GM19035 (cell line): ENCODE data around the gene DLG5.
A peak's percentile ranks its signal among the peaks of the same experiment; 100 is the strongest.

ENCODE experiments used
- ATAC-seq: cut with Tn5 transposase; IDR thresholded peaks from one replicate; pipeline ENCODE4 v1.9.1; 2021; ENCODE audit not compliant: unreplicated experiment

DLG5 gene, protein sequence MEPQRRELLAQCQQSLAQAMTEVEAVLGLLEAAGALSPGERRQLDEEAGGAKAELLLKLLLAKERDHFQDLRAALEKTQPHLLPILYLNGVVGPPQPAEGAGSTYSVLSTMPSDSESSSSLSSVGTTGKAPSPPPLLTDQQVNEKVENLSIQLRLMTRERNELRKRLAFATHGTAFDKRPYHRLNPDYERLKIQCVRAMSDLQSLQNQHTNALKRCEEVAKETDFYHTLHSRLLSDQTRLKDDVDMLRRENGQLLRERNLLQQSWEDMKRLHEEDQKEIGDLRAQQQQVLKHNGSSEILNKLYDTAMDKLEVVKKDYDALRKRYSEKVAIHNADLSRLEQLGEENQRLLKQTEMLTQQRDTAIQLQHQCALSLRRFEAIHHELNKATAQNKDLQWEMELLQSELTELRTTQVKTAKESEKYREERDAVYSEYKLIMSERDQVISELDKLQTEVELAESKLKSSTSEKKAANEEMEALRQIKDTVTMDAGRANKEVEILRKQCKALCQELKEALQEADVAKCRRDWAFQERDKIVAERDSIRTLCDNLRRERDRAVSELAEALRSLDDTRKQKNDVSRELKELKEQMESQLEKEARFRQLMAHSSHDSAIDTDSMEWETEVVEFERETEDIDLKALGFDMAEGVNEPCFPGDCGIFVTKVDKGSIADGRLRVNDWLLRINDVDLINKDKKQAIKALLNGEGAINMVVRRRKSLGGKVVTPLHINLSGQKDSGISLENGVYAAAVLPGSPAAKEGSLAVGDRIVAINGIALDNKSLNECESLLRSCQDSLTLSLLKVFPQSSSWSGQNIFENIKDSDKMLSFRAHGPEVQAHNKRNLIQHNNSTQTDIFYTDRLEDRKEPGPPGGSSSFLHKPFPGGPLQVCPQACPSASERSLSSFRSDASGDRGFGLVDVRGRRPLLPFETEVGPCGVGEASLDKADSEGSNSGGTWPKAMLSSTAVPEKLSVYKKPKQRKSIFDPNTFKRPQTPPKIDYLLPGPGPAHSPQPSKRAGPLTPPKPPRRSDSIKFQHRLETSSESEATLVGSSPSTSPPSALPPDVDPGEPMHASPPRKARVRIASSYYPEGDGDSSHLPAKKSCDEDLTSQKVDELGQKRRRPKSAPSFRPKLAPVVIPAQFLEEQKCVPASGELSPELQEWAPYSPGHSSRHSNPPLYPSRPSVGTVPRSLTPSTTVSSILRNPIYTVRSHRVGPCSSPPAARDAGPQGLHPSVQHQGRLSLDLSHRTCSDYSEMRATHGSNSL (N-terminal part only)

DNA sequence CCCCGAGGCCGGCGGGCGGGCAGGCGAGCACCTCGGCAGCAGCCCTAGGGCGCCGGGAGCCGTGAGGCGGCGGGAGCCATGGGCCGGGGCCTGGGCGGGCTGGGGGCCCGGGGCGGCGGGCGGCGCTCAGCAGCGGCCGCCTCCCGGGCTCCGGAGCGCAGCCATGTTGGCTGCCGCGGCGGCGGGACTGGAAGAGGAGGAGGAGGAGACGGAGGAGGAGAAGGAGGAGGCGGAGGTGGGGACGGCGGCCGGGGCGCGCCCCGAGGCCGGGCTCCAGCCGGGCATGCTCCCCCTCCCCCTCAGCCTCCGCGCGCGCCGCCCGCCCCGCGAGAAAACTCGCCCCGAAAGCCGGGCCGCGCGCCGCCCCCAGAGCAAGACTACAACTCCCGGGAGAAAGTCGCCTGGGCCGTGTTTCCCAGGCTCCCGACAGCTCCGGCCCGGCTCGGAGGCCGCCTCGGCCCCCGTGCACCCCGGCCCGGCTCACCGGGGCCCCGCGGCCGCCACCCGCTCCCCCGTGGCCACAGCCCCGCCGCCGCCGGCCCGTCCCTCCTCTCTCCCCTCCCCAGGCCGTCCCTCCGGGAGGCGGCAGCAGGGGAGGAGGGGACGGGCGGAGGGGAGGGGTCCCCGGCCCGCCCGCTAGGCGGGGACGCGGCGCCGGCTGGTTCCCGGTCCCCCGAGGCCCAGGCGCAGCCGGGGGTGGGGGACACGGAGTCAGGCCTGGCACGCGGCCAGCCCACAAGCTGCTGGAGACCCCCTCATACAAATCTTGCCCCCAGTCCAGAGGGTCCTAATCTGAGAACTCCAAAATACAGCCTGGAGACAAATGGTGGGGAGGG is at the start of gene DLG5:
Gene DLG5, minus strand, starts transcription at position 190 of the 836 bp plus-strand sequence. CDS start 235 bp downstream, outside the sequence.
- ATAC-seq: peak; percentile 43

DNA sequence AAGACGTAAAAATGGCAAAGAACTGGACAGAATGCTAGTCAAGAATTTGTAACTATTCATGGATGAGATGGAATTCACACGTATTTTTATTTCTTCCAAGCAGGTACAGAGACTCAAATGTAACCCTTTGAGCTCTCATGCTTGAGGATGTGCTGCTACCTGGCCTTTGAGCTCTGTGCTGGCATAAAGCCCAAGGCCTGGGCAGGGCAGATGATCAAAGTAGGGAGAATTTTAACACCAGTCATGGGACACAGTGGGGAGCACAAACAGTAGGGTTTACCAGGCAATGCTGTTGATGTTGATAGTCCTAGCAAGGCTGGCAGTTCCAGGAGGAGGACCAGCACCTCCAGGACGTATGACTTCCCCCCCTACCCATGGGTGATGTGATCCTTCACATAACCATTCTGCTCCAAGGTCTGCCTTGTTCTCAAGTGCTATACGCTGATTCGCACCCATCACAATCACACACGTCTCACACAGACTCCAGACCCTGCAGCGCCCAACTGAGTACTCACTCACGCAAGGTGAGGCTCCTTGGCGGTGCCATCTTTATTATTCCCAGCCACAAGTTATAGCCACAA is 48.6 kb upstream of the DLG5 start:
- no peak for ATAC-seq

DNA sequence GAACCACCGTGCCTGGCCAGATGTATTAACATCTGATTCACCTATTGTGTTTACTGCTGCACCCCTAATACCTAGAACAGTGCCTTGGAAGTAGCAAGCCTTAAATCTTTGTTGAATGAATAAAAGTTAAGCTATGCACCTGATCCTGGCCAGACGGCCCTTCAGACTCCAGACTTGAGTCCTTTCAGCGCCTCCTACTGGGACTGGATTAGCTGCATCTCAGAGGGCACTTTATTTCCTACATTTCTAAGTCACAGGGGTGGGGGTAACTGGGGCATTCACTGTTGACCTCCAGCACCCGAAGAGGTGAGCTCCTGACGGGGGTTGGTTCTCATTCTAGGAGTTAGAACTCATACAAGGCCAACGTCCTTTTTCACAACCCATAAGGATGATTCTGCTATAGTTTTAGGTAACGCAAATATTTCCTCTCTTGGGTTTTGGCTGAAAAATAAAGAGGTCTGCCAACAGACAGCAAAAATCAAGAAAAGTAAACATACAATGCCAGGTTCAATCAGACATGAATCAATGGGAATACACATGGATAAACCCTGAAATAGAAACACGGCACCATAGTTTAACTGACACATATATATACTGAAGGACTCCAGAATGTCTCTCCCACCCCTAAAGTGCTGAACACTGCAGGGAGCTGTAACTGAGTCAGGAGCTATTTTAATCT is 48.0 kb upstream of the DLG5 start:
- no peak for ATAC-seq

DNA sequence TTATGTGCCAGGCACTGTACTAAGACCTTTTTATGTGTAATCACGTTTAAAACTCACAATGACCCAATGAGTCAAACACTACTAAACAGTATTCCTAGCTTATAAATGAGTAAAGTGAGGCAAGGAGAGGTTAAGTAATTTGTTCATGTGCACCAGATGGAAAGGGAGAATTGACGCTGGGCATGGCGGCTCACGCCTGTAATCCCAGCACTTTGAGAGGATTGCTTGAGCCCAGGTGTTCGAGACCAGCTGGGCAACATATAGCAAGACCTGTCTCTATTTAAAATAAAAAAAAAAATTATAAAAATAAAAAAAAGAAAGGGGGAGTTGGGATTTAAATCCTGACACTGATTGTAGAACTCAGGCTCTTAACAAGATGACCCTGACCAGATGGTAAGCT is 46.7 kb upstream of the DLG5 start:
- ATAC-seq: no peak

DNA sequence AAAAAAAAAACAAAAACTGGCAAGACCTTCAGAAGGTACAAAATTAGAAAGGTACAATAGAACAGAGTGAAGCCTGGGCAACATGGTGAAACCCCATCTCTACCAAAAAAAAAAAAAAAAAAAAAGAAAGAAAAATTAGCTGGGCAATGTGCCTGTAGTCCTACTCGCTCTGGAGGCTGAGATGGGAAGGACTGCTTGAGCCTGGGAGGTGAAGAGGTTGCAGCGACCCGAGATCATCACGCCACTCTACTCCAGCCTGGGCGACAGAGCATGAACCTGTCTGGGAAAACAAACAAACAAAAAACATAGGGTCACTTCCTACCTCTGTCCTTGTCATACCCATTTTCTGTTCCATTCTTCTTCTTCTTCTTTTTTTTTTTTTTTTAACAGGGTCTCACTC is 45.6 kb upstream of the DLG5 start:
- ATAC-seq: no peak

DNA sequence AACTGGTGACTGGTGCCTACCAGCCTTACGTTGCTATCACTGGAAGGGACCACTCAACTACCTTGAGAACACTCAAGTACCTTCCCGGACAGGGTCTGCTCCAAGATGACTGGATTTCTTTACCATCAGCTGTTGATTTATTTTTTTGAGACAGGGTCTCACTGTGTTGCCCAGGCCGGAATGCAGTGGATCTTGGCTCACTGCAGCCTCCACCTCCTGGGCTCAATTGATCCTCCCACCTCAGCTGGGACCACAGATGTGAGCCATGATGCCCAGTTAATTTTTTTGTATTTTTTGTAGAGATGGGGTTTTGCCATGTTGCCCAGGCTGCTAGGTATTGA is 45.2 kb upstream of the DLG5 start:
- ATAC-seq: no peak

DNA sequence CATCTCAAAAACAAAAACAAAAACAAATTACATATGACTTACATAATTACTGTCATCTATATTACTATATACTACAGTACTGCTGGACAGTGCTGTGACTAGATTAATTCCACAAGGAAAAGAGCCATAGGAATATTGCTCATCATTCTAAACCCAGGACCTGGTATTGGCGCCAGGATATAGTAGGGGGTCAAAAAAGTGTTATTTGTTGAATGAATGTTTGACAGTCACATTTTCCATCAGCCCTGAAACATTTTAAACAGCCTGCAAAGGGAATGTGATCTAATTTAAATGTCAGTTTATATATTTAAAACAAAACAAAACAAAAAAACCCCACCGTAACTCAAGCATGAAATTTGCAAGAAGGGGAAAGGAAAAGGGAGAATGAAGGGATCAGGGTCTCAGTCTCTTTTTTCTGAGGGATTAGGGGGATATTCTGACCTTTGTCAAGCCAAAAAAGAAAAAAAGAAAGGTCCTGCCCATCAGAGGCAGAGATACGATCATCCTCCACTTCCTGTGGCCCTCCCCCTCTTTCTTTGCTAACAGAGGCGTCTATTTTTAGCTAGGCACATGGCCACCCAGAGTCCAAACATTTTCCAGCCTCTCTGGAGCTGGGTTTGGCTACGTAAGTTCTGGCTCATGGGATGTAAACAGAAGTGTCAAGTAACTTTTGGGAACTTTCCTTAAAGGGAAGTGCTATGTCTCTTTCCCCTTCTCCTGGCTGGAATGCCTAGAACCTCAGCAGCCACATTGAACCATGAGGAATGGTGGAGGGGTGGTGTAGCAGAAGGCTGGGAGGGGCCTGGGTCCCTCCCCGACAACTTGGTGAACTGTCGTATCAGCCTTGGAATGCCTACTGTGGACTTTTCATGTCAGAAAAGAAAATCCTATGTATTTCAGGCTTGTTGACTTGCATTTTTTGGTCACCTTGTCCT is 44.6 kb upstream of the DLG5 start:
- ATAC-seq: no peak

DNA sequence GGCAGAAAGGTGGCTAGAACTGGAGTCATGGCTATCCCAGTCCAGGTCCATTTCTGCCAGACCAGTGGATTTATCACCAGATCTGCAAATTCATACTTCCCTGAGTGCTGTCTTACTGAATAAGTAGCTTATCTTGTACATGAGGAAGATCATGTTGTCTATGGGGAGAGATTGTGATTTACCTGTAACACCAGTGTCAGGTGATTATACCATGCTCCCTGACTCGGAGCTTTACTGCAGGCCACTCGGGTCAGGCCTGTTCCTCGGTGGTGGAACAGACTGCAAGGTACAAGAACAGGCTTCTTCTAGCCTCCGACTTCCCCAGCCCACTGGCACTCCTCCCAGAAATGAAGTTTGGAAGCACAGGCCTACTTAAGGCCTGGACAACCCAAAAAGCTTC is 42.6 kb upstream of the DLG5 start:
- no peak for ATAC-seq

DNA sequence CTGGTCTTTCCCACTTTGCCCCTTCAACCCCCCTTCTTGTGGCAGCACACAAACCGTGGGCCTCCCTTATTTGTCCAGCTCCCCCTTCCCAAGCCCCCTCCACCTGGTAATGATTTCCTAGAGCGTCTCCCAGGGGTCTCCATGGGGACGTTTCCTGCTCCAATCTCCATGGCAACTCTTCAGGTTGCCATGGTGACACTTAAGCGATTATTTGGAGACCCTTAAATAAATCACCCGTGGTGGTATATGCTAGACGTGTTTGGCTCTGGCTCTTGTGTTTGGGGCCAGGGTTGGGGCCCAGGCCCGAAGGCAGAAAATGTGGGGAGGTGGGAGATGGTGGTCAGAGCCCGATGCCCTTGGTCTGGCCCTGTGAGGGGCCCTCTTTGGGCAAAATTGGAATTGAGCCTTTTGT is 41.1 kb upstream of the DLG5 start:
- no peak for ATAC-seq

DNA sequence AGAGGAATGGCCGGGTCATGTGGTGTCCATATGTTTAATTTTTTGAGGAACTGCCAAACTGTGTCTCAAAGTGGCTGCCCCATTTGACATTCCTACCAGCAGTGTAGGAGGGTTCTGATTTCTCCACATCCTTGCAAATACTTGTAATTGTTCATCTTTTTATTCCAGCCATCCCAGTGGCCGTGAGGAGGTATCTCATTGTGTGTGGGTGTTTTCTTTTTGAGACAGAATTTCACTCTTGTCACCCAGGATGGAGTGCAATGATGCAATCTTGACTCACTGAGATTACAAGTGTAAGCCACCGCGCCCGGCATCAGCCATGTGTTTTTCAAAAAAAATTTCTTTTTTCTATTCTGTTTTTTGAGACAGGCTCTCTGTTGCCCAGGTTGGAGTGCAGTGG is 38.7 kb upstream of the DLG5 start:
- ATAC-seq: no peak

DNA sequence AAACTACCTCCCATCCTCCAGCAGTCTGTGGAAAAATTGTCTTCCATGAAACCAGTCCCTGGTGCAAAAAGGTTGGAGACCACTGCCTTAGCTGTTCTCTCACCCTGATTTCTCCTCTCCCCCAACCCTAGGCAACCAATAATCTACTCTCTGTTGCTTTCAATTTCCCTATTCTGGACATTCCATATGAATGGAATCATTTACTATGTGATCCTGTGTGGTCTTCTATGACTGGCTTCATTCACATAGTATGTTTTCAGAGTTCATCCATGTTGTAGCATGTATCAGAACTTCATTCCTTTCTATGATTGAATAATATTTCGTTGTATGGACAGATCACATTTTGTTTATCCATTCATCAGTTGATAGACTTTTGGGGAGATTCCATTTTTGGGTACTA is 38.3 kb upstream of the DLG5 start:
- no peak for ATAC-seq

DNA sequence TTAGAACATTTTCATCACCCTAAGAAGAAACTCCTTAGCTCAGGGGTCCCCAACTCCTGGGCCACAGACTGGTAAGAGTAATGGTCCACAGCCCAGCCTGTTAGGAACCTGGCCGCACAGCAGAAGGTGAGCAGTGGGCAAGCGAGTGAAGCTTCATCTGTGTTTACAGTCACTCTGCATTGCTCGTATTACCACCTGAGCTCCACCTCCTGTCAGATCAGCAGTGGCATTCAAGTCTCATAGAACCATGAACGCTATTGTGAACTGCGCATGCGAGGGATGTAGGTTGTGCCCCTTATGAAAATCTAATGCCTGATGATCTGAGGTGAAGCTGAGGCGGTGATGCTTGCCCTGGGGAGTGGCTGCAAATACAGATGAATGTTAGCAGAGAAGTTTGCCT is 37.3 kb upstream of the DLG5 start:
- no peak for ATAC-seq

DNA sequence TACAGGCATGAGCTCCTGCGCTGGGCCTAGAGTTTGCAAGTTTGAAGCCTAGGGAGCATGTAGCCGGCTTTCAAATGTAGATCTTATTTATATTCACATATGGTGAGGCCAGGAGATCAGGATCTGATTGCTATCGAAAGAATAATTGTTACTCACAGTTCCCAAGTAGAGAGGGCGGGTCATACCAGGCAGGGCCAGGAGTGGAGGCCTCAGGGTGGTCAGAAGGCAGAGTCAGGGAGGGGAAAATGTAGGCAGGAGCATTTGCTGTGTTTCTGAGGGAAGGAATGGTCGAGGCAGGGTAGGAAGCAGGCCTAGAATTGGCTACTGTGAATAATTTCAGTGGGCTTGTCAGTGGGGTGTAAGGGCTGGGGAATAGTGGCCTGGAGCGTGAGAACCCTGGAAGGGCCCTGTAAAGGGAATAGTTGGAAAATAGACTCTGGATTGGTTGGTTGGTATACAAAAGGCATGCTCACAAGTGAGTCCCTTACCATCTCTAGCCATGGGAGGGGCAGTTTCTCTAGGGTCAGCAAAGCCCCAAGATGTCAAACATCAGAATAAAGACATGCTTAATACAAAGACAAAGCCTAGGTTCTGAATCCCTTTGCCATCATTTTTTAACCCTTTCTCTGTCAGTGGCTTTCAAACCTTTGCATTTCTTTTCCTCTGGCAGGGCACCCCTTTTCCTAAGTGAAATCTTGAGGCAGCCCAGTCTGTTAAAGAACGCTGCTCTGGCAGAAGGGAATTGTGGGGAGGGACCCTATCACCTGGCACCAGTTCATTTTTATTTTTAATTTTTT is 36.0 kb upstream of the DLG5 start:
- ATAC-seq: no peak

DNA sequence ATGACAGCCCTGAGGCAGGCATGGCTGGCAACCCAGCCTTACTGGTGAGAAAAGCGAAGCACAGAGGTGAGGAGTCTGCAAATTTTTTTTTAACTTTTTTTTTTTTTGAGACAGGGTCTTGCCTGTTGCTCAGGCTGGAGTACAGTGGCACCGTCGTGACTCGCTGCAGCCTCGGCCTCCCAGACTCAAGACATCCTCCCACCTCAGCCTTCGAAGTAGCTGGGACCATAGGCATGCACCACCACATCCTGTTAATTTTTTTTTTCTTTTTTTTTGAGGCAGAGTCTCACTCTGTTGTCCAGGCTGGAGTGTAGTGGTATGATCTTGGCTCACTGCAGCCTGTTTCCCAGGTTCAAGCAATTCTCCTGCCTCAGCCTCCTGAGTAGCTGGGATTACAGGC is 35.1 kb upstream of the DLG5 start:
- ATAC-seq: no peak

DNA sequence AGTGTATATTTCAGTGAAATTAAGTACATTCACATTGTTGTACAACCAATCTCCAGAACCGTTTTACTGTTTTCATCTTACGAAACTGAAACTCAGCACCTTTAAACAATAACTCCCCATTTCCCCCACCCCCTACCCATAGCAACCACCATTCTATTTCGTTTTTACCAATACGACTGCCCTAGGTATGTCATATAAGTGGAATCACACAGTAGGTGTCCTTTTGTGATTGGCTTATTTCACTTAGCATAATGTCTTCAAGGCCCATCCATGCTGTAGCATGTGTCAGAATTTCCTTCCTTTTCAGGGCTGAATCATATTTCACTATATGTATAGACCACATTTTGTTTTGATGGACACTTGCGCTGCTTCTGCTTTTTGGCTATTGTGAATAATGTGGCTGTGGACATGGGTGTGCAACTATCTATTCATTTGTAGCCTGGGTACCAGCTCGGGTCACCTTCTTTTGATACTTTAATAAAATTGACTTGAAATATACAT is 34.3 kb upstream of the DLG5 start:
- ATAC-seq: no peak

DNA sequence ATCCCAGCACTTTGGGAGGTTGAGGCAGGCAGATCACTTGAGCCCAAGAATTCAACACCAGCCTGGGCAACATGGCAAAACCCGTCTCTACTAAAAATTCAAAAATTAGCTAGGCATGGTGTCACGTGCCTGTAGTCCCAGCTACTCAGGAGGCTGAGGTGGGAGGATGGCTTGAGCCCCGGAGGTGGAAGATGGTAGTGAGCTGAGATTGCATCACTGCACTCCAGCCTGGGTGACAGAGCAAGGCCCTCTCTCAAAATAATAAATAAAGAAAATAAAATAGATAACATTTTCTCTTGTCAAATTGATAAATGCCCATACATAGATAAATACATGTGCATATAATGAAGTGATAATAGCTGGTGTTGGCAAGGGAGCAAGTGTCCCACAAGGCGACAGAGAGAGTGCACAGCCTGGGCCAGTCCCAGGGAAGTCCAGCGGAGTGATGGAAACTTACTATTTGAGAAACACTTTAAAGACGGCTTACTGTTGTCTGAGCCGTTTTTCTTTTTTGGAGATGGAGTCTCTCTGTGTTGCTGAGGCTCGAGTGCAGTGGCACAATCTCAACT is 33.4 kb upstream of the DLG5 start:
- no peak for ATAC-seq

DNA sequence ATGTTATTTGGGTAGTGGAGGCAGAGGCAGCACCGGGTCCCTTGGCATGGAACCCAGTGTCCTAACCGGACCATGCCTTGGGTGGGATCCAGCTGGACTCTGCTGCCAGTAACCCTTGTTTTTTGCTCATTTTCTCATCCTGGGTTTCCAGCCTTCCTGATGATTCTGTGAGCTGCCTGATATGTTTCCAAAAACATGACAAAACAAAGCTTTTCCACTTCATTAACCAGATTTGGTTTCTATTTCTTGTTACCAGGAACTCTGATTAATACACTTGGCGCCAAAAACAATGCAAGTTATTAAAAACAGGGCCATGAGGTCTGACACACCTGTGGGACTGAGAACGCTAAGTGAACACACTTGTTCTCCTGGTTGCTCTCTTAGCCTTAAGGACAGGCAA is 32.8 kb upstream of the DLG5 start:
- ATAC-seq: no peak
